Osteoblast (primary cell): Measurements from ENCODE around the gene RBM18. TPM values are rescaled to one million over a fixed set of nuclear protein-coding genes. Genes with fewer than 3 reads are reported as not detected.
A peak's percentile ranks its signal among the peaks of the same experiment; 100 is the strongest.

Experiments used
- DNase-seq: peaks from one replicate; pipeline ENCODE4 v3.0.0; 2011; ENCODE audit warnings: low spot score, mixed read lengths; ENCODE audit not compliant: insufficient read length; ENCODE audit errors: missing footprints
- H2AFZ ChIP-seq: 2 replicates; pipeline ENCODE4 v1.6.0; 2011; ENCODE audit warnings: mild to moderate bottlenecking, low read length
- H3K27ac ChIP-seq: 2 replicates; pipeline ENCODE4 v1.5.1; 2011; ENCODE audit warnings: mild to moderate bottlenecking, low read depth, low read length, moderate library complexity
- H3K27me3 ChIP-seq: 2 replicates; pipeline ENCODE4 v1.6.0; 2012; ENCODE audit warnings: mild to moderate bottlenecking, control low read depth, inconsistent platforms, low read length, moderate library complexity; ENCODE audit not compliant: insufficient read depth
- H3K36me3 ChIP-seq: 2 replicates; pipeline ENCODE4 v1.5.1; 2011; ENCODE audit warnings: mild to moderate bottlenecking, low read length, control low read depth, moderate library complexity; ENCODE audit not compliant: insufficient read depth
- H3K4me1 ChIP-seq: 2 replicates; pipeline ENCODE4 v1.5.1; 2011; ENCODE audit warnings: mild to moderate bottlenecking, low read length, control low read depth, moderate library complexity; ENCODE audit not compliant: insufficient read depth
- H3K4me2 ChIP-seq: 2 replicates; pipeline ENCODE4 v1.6.0; 2011; ENCODE audit warnings: mild to moderate bottlenecking, low read length; ENCODE audit not compliant: insufficient read depth
- H3K4me3 ChIP-seq: fragments of 200-600 bp; sonication (generic); 3 replicates; pipeline ENCODE4 v1.5.1; 2012; ENCODE audit warnings: mild to moderate bottlenecking, low read length, inconsistent platforms; ENCODE audit not compliant: insufficient read depth
- H3K79me2 ChIP-seq: 2 replicates; pipeline ENCODE4 v1.6.0; 2012; ENCODE audit warnings: mild to moderate bottlenecking, low read length, control low read depth, inconsistent platforms; ENCODE audit not compliant: insufficient read depth
- H3K9me3 ChIP-seq: 2 replicates; pipeline ENCODE4 v1.5.1; 2011; ENCODE audit warnings: low read depth, low read length, control low read depth
- H4K20me1 ChIP-seq: 2 replicates; pipeline ENCODE4 v1.6.0; 2012; ENCODE audit warnings: mild to moderate bottlenecking, low read length, control low read depth; ENCODE audit not compliant: insufficient read depth
- total RNA-seq: library from RNA; depleted of rRNA; stranded (reverse); fragments of >200 nt; gene quantifications from 2 replicates; pipeline ENCODE4 v1.2.3, GENCODE V29; 2012
- TF ChIP-seq, protein P1 (sequence below): IDR thresholded peaks from 2 replicates; pipeline ENCODE4 v1.5.1; 2011; ENCODE audit warnings: mild to moderate bottlenecking, low read depth, low read length, moderate library complexity; ENCODE audit errors: extremely low read depth

The RBM18 gene
- total RNA-seq, 1 donor: 10.9 TPM

DNA sequence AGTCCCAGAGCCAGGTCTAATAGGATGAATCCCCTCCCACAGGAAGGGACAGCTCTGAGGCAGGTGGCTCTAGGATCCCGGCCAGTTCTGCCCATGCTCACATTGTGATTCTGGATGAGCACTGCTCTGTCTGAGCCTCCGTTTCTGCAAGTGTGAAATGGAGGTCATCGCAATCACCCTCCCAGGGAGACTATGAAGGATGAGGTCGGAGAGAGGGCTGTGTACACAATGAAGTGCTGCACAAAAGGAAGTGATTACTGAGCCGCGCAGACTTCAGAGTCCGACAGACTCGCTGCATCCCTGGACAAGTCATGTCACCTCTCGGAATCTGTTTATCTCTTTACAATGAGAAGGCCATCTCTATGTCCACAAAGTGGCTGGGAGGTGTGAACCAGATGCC is 57.5 kb downstream of the RBM18 start:
- Histone ChIP-seq H3K9me3 (no peaks in the 10 kb centered on the region), H2AFZ (no peak overlapping the region), H3K27me3 (peaks cover 13% of the 10 kb centered on the region), H3K27ac (no peak overlapping the region), H3K4me1 (peaks cover 18% of the 10 kb centered on the region), H3K4me3 (no peak overlapping the region), H3K4me2 (no peak overlapping the region), H3K79me2 (no peaks in the 10 kb centered on the region), H3K36me3 (no peaks in the 10 kb centered on the region), H4K20me1 (no peaks in the 10 kb centered on the region)
- peak; percentile 62 for DNase-seq
- TF ChIP-seq, protein P1, sequence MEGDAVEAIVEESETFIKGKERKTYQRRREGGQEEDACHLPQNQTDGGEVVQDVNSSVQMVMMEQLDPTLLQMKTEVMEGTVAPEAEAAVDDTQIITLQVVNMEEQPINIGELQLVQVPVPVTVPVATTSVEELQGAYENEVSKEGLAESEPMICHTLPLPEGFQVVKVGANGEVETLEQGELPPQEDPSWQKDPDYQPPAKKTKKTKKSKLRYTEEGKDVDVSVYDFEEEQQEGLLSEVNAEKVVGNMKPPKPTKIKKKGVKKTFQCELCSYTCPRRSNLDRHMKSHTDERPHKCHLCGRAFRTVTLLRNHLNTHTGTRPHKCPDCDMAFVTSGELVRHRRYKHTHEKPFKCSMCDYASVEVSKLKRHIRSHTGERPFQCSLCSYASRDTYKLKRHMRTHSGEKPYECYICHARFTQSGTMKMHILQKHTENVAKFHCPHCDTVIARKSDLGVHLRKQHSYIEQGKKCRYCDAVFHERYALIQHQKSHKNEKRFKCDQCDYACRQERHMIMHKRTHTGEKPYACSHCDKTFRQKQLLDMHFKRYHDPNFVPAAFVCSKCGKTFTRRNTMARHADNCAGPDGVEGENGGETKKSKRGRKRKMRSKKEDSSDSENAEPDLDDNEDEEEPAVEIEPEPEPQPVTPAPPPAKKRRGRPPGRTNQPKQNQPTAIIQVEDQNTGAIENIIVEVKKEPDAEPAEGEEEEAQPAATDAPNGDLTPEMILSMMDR: no peak

DNA sequence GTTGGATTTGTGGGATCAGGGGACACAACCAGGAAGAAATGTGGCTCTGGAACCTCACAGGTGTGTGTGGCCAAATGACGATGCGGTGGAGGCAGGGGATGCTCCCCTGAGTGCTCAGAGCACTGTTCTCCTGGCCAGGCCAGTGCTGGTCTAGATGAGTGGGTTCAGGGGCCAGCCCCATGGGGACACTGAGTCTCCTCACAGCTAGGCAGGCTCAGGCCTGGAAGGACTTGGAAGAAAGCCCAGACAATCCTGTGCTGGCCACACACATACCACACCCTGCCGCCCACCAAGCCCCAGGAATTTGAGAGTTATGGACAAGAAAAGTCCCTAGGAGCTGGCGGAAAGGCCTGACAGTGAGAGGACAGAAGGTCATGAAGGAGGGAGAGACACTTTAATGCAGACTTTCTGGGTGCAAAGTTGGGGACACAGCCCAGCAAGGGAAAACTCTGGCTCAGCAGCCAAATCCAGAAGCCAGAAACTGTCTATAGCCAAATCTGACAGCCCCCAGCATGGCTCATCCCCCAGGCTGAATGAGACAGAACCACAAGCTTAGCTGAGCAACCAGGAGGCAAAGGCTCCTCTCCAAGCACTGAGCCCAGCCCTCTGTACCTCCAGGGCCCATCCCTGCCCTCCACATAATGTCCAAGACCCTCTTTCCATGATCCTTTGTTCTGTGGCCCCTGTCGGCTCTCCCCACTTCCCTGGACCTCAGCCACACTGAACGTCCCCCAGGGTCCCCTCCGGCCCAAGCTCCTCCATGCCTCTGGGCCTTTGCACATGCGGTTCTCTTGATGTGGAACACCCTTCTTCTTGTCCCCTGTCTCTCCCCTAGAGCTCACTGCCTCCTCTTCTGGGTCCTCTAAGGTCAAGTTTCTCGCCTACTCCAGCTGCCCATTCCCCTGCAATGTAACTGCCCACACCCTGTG is 58.3 kb downstream of the RBM18 start:
- TF ChIP-seq, protein P1: no peak
- Histone ChIP-seq H3K27ac (peak overlapping the region; percentile 39), H3K4me3 (no peak overlapping the region), H4K20me1 (no peaks in the 10 kb centered on the region), H3K4me2 (peak overlapping the region; percentile 44), H3K27me3 (peaks cover 6% of the 10 kb centered on the region), H3K79me2 (no peaks in the 10 kb centered on the region), H2AFZ (peak overlapping the region; percentile 50), H3K9me3 (no peaks in the 10 kb centered on the region), H3K4me1 (peaks cover 24% of the 10 kb centered on the region), H3K36me3 (no peaks in the 10 kb centered on the region)
- DNase-seq: peak; percentile 98

DNA sequence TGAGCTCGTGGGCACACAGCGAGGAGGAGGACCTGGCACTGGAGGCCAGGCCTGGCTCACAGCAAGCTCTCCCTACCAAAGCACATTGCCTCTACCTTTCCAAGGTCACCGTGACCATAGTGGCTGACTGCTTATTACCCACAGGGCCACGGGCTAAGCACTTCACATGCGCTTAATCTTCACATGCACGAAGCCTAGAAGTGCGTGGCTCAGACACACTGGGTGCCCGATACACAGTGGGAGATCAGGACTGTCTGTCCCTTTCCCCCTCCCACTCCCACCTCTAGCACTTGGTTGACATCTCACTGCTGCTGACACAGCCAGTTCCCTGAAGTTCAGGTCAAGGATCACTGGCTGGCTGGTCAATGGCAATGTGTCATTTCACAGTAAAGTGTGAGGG is 59.5 kb downstream of the RBM18 start:
- H3K79me2 ChIP-seq: no peaks in the 10 kb centered on the region
- H3K27ac ChIP-seq: no peak overlapping the region
- H3K4me1 ChIP-seq: peaks cover 29% of the 10 kb centered on the region
- no peak overlapping the region for H2AFZ ChIP-seq
- H3K4me2 ChIP-seq: no peak overlapping the region
- H4K20me1 ChIP-seq: no peaks in the 10 kb centered on the region
- H3K4me3 ChIP-seq: no peak overlapping the region
- H3K9me3 ChIP-seq: no peaks in the 10 kb centered on the region
- TF ChIP-seq, protein P1: no peak
- peak; percentile 35 for DNase-seq
- H3K27me3 ChIP-seq: no peaks in the 10 kb centered on the region
- no peaks in the 10 kb centered on the region for H3K36me3 ChIP-seq

DNA sequence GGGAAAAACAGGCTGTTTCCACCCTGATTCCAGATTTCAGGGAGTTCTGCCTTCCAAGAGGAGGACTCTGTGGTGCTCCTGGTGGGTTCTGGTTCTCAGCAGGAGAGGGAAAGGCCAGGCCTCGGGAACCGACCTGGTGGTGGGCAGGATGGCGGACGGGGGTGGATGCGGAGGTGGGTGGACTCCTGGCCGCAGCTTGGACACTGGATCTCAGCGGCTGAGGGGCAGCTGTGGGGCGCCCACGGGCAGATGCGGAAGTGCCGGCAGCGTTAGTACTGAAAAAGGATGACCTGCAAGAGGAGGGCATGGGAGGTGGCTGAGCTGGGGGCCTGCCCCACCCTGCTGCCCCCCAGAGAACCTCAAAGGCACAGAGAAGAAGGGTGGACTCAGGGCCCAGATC is 60.1 kb downstream of the RBM18 start:
- TF ChIP-seq, protein P1: no peak
- H4K20me1 ChIP-seq: no peaks in the 10 kb centered on the region
- H3K4me1 ChIP-seq: peaks cover 29% of the 10 kb centered on the region
- no peaks in the 10 kb centered on the region for H3K36me3 ChIP-seq
- H3K4me3 ChIP-seq: no peak overlapping the region
- H3K27me3 ChIP-seq: no peaks in the 10 kb centered on the region
- H3K9me3 ChIP-seq: no peaks in the 10 kb centered on the region
- no peak overlapping the region for H3K27ac ChIP-seq
- no peak overlapping the region for H3K4me2 ChIP-seq
- DNase-seq: no peak
- no peak overlapping the region for H2AFZ ChIP-seq
- no peaks in the 10 kb centered on the region for H3K79me2 ChIP-seq
